OCI-M2 (cell line): ENCODE data around the gene RASA3.
"Not testable (repeated sequence)": the region's sequence is repeated elsewhere in the genome, so short reads cannot be mapped to it uniquely, and the experiment has no call there.

Experiments
- DNase-seq: peaks from one replicate; lab custom pipeline; 2025; ENCODE audit not compliant: unreplicated experiment; lab: John Stamatoyannopoulos, UW

Gene RASA3

DNA sequence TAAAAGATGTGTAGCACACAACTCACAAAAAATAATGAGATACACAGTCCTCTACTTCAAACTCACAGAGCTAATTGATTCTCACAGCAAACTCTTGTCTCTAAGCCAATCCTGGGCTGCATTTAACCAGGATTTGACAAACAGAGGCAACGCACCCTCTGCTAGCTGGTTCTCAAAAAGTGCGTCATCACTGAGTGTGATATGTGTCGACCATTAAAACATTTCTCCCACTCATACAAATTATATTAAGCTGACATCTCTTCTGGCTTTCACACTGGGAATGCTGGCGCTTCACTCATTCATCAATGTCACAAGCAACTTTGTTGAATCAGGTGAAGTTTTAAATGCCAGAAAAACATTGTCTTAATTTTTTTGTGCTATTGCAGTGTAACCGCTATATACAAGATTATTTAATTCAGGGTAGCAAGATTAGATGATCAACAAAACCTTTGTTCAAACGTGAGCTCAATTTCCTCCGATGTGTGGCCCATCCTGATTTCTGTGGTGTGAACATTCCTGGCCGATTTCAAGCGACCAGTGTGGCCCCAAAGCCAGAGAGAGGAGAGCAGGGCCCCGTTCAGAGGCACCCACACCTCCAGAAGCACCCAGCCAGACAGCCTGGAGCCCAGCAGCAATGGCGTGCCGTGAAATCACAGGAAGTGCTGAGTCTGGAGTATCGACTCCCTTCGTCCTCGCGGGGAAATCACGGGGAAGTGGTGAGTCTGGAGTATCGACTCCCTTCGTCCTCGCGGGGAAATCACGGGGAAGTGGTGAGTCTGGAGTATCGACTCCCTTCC lies 49.4 kb downstream of the RASA3 start:
- DNase-seq, result no peak

GRCh38 chr13:114081761-114082681 lies 50.4 kb downstream of the RASA3 start:
- DNase-seq, result no peak

GRCh38 chr13:114080739-114081561 lies 51.5 kb downstream of the RASA3 start:
- no peak for DNase-seq

DNA sequence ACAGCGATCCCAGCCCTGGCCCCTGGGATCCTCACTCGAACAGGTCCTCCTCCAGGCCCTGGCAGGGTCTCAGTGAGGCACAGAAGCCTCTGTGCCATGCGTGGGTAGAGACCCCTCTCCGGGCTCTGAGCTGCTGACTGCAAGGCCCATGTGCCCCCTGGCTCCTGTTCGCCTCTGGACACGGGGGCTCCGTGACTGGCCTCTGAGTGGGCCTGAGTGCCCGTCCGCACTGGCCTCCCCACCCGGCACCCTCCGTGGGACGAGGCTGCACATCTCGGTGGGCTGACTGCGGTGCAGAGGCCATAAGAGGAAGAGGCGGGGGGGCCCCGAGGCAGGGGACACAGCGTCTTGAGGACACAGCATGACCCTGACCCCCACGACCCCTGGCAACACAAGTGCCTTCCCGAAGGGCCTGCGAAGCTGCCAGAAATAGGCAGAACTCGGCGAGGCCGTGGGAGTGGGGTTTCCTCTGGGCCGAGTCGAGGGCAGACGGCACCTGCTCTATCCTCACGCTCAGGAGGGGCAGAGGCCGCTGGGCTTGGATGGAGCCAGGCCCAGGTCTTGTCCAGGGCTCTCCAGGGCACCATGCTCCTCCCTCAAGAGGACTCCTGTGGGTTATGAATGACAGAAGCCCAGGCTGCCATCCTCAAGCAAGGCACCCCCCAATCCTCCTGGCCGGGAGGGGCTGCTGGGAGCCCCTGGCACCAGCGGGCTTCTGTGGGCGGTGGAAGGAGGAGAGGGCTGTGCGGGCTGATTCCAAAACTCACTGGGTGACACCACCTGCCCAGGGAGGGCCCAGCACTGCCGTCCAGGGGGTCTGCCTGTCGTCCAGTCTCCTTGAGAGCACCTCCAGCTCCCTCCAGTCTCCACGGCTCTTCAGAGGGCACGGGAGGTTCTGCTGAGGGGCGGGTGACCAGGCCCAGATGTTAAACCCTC lies 52.6 kb downstream of the RASA3 start:
- no peak for DNase-seq

DNA sequence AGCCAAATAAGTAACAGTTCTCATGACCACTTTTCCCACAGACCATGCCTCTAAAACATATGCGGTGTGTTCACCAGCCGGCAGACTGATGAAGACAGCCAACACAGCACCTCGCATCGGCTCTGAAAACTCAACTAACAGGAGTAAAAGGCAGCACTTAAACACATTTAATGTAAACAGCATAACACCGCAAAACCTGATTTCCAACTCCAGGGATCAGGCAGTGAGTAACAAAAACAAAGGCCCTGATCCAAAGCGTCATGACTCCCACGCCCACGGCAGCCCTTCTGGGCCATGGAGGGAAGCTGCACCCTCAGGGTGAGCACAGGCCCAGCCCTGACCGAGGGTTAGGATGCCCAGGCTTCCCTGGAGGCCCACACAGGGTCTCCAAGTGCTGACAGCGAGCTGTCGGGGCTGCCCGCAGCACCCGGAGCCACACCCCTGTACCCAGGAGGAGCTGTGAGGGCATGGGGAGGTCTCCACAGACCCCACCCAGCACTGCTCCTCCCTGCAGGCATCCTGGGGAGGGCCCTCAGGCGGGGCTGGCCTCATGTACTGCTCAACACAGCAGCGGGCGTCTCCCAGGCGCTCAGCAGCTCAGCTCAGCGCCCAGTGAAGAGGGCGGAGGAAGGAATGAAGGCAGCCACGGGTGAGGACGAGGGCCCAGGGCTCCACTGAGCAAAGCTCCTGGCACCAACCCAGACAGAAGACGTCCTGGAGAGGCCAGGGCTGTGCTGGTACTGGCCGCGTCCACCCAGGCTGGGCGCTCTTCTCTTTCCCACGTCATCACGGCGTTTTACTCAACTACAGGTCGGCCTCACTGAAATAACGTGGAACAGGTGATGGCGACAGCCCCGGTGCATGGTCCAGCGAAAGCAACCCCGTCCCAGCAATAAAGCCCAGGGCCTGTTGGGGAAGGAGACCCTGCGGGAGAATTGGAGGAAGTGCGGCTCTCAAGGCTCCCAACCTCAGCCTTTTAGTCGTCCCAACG lies 53.7 kb downstream of the RASA3 start:
- DNase-seq, result no peak

DNA sequence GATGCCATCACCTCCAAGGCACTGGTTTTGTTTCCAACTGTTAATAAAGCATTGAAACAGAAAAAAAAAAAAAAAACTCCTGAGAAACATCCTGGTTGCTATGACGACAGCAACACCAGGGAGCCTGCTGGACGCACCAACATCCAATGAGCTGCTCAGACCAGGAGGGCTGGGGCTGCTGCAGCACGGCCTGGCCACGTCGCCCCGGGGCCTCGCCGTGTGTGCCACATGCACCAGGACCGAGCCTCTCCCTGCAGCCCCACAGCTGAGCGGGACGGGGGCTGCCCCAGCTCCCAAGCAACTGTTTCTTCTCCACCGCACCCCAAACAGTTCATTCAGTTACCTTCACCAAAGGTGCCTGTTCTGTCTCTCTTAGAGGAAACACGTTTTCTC lies 54.5 kb downstream of the RASA3 start:
- no peak for DNase-seq

- no peak for DNase-seq
Observed at GRCh38 chr13:114077099-114077932, 55.1 kb downstream of the RASA3 start.

DNA sequence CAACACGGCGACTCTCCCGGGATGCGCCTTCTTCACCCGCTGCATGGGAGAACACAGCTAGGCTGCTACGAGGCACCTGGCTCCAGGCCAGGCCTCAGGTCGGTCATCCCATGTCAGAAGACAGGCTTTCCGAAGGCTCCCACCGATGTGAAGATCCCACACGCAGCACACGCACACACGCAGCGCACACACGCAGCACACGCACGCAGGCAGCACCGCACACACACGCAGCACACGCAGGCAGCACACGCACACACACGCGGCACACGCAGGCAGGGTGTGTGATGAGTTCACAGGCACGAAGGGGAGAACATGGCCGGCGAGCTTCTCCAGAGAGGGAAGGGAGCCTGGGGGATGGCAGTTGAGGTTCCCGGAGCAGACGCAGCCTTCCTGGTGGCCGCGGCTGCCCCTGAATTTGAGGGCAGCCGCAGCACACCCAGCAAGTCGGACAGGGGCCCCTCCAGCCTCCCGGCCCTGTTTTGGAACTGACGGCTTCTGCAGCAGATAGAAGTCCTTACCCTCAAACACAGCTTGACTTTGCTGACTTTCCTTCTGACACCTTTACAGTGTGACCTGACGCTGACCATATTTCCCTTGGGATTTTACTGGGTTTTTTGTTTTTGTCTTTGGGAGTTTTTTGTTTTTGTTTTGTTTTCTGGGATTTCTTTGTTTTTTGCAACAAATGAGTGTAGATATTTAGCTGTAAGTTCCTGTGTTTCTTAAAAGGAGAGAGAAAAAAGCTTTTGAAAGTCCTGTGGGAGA lies 55.9 kb downstream of the RASA3 start:
- no peak for DNase-seq

DNA sequence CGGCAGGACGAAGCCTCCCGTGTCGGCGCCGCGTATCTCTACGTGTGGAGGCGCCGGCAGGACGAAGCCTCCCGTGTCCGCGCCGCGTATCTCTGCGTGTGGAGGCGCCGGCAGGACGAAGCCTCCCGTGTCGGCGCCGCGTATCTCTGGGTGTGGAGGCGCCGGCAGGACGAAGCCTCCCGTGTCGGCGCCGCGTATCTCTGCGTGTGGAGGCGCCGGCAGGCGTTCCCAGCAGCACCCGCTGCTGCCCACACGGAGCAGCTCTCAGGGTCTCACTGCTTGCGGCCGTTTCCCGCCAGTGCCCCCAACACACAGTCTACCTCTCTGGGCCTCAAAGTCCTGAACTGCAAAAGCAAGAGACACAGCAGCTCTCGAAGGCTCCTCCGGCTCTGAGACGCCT lies 56.6 kb downstream of the RASA3 start:
- DNase-seq, result not testable (repeated sequence)

- DNase-seq, result no peak
Observed at GRCh38 chr13:114074671-114075315, 57.6 kb downstream of the RASA3 start.

GRCh38 chr13:114073881-114074612 lies 58.4 kb downstream of the RASA3 start:
- no peak for DNase-seq

GRCh38 chr13:114072421-114072820 lies 60.0 kb downstream of the RASA3 start:
- no peak for DNase-seq

- DNase-seq, result no peak
Observed at GRCh38 chr13:114071991-114072390, 60.4 kb downstream of the RASA3 start.

GRCh38 chr13:114071410-114071809 lies 61.0 kb downstream of the RASA3 start:
- no peak for DNase-seq

DNA sequence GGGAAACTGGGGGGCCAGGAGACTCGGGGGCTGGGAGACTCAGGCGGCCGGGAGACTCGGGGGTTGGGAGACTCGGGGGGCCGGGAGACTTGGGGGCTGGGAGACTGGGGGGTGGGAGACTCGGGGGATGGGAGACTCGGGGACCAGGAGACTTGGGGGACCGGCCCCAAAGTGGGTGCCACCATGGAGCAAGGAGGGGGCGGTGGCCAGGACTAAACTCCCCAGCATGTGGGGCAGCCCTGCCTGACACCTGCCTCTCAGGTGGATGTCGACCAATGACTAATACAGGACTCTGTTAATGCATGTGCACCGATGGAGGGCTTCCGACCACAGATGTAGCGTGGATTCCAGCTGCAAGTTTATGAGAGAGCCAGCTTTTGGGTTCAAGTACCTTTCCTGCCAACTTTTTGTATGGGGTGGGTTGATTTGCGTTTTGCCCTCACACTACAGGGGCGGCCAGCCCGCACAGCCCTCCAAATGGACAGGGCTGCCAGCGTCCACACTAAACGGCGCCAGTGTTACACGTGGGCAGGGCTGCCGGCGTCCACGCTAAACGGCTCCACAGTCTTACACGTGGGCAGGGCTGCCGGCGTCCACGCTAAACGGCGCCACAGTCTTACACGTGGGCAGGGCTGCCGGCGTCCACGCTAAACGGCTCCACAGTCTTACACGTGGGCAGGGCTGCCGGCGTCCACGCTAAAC lies 62.2 kb downstream of the RASA3 start:
- DNase-seq, result no peak
